ENCODE results near the gene COL15A1.

- no peak for TF ChIP-seq POLR2AphosphoS5 (IDR thresholded peaks at IDR 0.05; ENCODE audit: low read depth, low read length)
- TF ChIP-seq, protein P1, sequence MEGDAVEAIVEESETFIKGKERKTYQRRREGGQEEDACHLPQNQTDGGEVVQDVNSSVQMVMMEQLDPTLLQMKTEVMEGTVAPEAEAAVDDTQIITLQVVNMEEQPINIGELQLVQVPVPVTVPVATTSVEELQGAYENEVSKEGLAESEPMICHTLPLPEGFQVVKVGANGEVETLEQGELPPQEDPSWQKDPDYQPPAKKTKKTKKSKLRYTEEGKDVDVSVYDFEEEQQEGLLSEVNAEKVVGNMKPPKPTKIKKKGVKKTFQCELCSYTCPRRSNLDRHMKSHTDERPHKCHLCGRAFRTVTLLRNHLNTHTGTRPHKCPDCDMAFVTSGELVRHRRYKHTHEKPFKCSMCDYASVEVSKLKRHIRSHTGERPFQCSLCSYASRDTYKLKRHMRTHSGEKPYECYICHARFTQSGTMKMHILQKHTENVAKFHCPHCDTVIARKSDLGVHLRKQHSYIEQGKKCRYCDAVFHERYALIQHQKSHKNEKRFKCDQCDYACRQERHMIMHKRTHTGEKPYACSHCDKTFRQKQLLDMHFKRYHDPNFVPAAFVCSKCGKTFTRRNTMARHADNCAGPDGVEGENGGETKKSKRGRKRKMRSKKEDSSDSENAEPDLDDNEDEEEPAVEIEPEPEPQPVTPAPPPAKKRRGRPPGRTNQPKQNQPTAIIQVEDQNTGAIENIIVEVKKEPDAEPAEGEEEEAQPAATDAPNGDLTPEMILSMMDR (IDR thresholded peaks at IDR 0.05), result no peak
- TF ChIP-seq, protein P2, sequence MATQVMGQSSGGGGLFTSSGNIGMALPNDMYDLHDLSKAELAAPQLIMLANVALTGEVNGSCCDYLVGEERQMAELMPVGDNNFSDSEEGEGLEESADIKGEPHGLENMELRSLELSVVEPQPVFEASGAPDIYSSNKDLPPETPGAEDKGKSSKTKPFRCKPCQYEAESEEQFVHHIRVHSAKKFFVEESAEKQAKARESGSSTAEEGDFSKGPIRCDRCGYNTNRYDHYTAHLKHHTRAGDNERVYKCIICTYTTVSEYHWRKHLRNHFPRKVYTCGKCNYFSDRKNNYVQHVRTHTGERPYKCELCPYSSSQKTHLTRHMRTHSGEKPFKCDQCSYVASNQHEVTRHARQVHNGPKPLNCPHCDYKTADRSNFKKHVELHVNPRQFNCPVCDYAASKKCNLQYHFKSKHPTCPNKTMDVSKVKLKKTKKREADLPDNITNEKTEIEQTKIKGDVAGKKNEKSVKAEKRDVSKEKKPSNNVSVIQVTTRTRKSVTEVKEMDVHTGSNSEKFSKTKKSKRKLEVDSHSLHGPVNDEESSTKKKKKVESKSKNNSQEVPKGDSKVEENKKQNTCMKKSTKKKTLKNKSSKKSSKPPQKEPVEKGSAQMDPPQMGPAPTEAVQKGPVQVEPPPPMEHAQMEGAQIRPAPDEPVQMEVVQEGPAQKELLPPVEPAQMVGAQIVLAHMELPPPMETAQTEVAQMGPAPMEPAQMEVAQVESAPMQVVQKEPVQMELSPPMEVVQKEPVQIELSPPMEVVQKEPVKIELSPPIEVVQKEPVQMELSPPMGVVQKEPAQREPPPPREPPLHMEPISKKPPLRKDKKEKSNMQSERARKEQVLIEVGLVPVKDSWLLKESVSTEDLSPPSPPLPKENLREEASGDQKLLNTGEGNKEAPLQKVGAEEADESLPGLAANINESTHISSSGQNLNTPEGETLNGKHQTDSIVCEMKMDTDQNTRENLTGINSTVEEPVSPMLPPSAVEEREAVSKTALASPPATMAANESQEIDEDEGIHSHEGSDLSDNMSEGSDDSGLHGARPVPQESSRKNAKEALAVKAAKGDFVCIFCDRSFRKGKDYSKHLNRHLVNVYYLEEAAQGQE (IDR thresholded peaks at IDR 0.05; ENCODE audit: insufficient read depth in 1 of 2, low read depth in 2 of 2, low read length in 1 of 2), result no peak
- TF ChIP-seq TCF7L2 (IDR thresholded peaks at IDR 0.05; ENCODE audit: low read depth, low read length), result no peak
Measured at GRCh38 chr9:98943682-98944056, at the start of gene COL15A1.

Data from Panc1 (cell line).